Endodermal cell (in vitro differentiated cells): ENCODE measurements around the gene OTOP3. TPM values are rescaled to one million over a fixed set of nuclear protein-coding genes. Genes with fewer than 3 reads are reported as not detected.
A peak's percentile ranks its signal among the peaks of the same experiment; 100 is the strongest.

Source experiments
- DNase-seq: peaks from one replicate; pipeline ENCODE4 v3.0.0-alpha.2; 2017
- H3K27ac ChIP-seq: 2 replicates; pipeline ENCODE4 v1.5.1; 2013; ENCODE audit warnings: mild to moderate bottlenecking, low read depth, low read length, moderate library complexity
- H3K27me3 ChIP-seq: 2 replicates; pipeline ENCODE4 v1.6.1; 2013; ENCODE audit warnings: mild to moderate bottlenecking, low read length, moderate library complexity; ENCODE audit not compliant: insufficient read depth, control insufficient read depth, poor library complexity, severe bottlenecking
- H3K36me3 ChIP-seq: 2 replicates; pipeline ENCODE4 v1.7.0; 2013; ENCODE audit warnings: mild to moderate bottlenecking, low read length, moderate library complexity; ENCODE audit not compliant: control insufficient read depth, insufficient read depth
- H3K4me1 ChIP-seq: one replicate; pipeline ENCODE4 v1.7.0; 2013; ENCODE audit warnings: low read length; ENCODE audit not compliant: control insufficient read depth, insufficient read depth
- H3K4me3 ChIP-seq: 2 replicates; pipeline ENCODE4 v1.5.1; 2013; ENCODE audit warnings: mild to moderate bottlenecking, low read length, moderate library complexity
- H3K9ac ChIP-seq: 2 replicates; pipeline ENCODE4 v1.6.1; 2013; ENCODE audit warnings: mild to moderate bottlenecking, low read length, moderate library complexity; ENCODE audit not compliant: poor library complexity, severe bottlenecking; ENCODE audit errors: extremely low read depth
- H3K9me3 ChIP-seq: 2 replicates; pipeline ENCODE4 v1.6.1; 2013; ENCODE audit warnings: mild to moderate bottlenecking, low read length, moderate library complexity; ENCODE audit not compliant: control insufficient read depth
- H3K27ac Mint-ChIP-seq: 2 replicates; pipeline ENCODE4 v1.8.0; 2020; ENCODE audit warnings: mixed read lengths
- H3K27me3 Mint-ChIP-seq: 2 replicates; pipeline ENCODE4 v1.8.0; 2021; ENCODE audit warnings: mild to moderate bottlenecking, mixed read lengths; ENCODE audit not compliant: insufficient read depth
- H3K36me3 Mint-ChIP-seq: 2 replicates; pipeline ENCODE4 v1.8.0; 2020; ENCODE audit warnings: low read depth, mixed read lengths
- H3K4me1 Mint-ChIP-seq: 2 replicates; pipeline ENCODE4 v1.8.0; 2020; ENCODE audit warnings: mixed read lengths
- H3K4me3 Mint-ChIP-seq: 2 replicates; pipeline ENCODE4 v1.8.0; 2020; ENCODE audit warnings: mild to moderate bottlenecking, moderate library complexity, mixed read lengths
- H3K9me3 Mint-ChIP-seq: 2 replicates; pipeline ENCODE4 v1.8.0; 2020; ENCODE audit warnings: mild to moderate bottlenecking, mixed read lengths
- WGBS, 2 experiments: methylation state at CpG; one replicate each; pipeline versions ENCODE4 v1.1.5 to v1.1.7; 2013; ENCODE audit warnings: missing lambda C conversion rate in 2 of 2, mixed read lengths in 1 of 2; ENCODE audit not compliant: insufficient coverage in 1 of 2, insufficient read length in 1 of 2; 5-methylcytosine and 5-hydroxymethylcytosine counted together
- total RNA-seq, 2 donors: library from RNA; stranded (reverse); fragmentation: NEBNext Ultra II Directional in 1 of 2; extraction: Animal tissue kit (Norgen Biotek cat#: 25700) in 1 of 2; gene quantifications; 2 replicates in 1 of 2; 3 replicates in 1 of 2; pipeline ENCODE4 v1.2.1, GENCODE V29; 2021
- TF ChIP-seq, protein P1 (sequence below): fragments of 200-600 bp; sonication (generic); conservative IDR thresholded peaks from 2 replicates; pipeline ENCODE4 v1.5.0; 2021; ENCODE audit warnings: antibody characterized with exemption, mild to moderate bottlenecking

Gene OTOP3
- total RNA-seq, 2 donors from 2014 or later: not detected

DNA sequence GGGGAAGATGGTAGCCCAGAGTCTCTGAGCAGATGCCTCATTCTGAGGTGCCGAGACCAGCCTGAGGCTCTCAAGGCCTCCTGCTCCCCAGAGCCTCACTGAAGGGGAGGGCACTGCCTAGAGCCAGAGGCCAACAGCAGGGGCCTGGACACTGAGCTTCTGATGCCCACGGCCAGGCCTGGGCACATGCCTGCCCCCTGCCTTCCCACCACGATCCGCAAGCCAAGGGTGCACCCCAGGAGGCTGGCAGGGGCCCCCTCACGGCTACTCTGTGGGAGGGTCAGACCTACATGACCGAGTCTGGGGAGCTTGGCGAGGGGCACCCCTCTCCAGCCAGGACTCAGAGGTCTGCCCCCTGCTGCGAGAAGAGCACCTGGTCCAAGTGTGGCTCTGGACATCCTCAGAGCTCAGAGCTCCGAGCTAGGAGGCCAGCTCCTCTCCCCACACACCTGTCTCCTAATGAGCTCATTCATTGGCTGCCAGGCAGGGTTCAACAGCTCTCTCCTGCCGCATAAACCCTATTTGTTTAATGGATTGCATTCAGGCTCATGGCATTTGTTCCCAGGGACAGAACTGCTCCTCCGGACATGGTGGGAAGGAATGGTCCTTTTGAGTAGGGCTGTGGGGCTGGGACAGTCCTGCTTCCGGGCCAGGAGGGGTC is 13.9 kb downstream of the OTOP3 start:
- peaks cover 30% of the 10 kb centered on the region for H3K27me3 Mint-ChIP-seq
- Histone ChIP-seq H3K4me1 (no peaks in the 10 kb centered on the region), H3K4me3 (no peak overlapping the region), H3K36me3 (no peaks in the 10 kb centered on the region), H3K9me3 (no peaks in the 10 kb centered on the region), H3K27me3 (peaks cover 20% of the 10 kb centered on the region), H3K9ac (no peak overlapping the region), H3K27ac (no peak overlapping the region)
- no peaks in the 10 kb centered on the region for H3K4me1 Mint-ChIP-seq
- no peak for DNase-seq
- H3K9me3 Mint-ChIP-seq: no peaks in the 10 kb centered on the region
- H3K27ac Mint-ChIP-seq: no peak overlapping the region
- H3K36me3 Mint-ChIP-seq: no peaks in the 10 kb centered on the region
- no peak overlapping the region for H3K4me3 Mint-ChIP-seq
- WGBS, 2 experiments: 72 to 75% methylated on average over 8 to 12 of the region's 12 CpGs
- TF ChIP-seq, protein P1, sequence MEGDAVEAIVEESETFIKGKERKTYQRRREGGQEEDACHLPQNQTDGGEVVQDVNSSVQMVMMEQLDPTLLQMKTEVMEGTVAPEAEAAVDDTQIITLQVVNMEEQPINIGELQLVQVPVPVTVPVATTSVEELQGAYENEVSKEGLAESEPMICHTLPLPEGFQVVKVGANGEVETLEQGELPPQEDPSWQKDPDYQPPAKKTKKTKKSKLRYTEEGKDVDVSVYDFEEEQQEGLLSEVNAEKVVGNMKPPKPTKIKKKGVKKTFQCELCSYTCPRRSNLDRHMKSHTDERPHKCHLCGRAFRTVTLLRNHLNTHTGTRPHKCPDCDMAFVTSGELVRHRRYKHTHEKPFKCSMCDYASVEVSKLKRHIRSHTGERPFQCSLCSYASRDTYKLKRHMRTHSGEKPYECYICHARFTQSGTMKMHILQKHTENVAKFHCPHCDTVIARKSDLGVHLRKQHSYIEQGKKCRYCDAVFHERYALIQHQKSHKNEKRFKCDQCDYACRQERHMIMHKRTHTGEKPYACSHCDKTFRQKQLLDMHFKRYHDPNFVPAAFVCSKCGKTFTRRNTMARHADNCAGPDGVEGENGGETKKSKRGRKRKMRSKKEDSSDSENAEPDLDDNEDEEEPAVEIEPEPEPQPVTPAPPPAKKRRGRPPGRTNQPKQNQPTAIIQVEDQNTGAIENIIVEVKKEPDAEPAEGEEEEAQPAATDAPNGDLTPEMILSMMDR: no peak

DNA sequence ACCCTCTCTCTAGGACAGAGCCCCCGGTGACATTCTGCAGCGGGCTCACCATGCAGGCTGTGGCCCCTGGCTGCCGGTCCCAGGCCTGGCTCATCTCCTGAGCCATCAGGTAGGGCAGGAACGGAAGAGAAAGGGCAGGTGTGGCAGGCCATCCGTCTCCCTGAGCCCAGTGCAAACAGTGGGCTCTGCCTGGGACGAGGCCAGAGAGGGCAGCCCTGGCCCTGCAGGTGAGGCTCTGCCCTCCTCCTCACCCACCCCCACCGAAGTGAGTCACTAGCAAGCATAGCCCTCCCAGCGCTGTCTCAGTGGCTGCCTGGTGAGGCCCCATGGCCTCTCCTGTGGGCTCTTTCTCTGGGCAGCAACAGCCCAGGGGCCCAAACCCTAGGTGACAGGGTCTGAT is 14.5 kb downstream of the OTOP3 start:
- 67 to 71% methylated on average over 4 to 8 of the region's 8 CpGs for WGBS, 2 experiments
- no peak overlapping the region for H3K27ac Mint-ChIP-seq
- no peak overlapping the region for H3K4me3 Mint-ChIP-seq

DNA sequence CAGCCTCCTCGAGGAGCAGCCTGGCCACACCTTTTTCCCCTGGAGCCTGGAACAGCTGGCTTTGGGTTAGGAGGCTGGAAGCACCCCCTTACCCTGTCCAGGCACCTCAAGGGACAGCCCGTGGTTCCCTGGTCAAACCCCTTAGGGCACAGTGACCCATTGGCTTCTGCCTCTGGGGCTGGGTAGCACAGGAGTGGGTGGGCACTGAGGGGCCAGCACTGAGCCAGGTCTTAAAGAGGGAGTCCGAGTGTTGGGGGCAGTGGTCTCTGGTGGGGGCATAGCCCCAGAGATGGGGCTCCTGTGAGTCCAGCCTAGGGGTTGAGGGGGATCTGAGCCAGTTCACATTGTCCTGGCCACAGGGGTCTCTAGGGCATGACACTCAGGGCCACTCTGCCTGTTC is 15.4 kb downstream of the OTOP3 start:
- Histone ChIP-seq H3K4me3 (no peak overlapping the region), H3K27ac (no peak overlapping the region), H3K27me3 (peaks cover 9% of the 10 kb centered on the region), H3K4me1 (no peaks in the 10 kb centered on the region), H3K9me3 (no peaks in the 10 kb centered on the region), H3K9ac (no peak overlapping the region), H3K36me3 (no peaks in the 10 kb centered on the region)
- TF ChIP-seq, protein P1: no peak
- no peaks in the 10 kb centered on the region for H3K9me3 Mint-ChIP-seq
- DNase-seq: no peak
- WGBS, 2 experiments: 86% methylated on average over 3 of the region's 3 CpGs; no CpG with 5 or more reads in 1 of the 2 experiments
- no peaks in the 10 kb centered on the region for H3K36me3 Mint-ChIP-seq
- H3K4me1 Mint-ChIP-seq: no peaks in the 10 kb centered on the region
- no peak overlapping the region for H3K27ac Mint-ChIP-seq
- H3K4me3 Mint-ChIP-seq: no peak overlapping the region
- peaks cover 28% of the 10 kb centered on the region for H3K27me3 Mint-ChIP-seq

More for the DNA sequence above, 14.5 kb downstream of the OTOP3 start:
- H3K9me3 Mint-ChIP-seq: no peaks in the 10 kb centered on the region
- TF ChIP-seq, protein P1: no peak
- no peaks in the 10 kb centered on the region for H3K36me3 ChIP-seq
- peak; percentile 69 for DNase-seq
- H3K4me3 ChIP-seq: no peak overlapping the region
- peaks cover 31% of the 10 kb centered on the region for H3K27me3 Mint-ChIP-seq
- H3K36me3 Mint-ChIP-seq: no peaks in the 10 kb centered on the region
- H3K9ac ChIP-seq: no peak overlapping the region
- H3K27me3 ChIP-seq: peaks cover 14% of the 10 kb centered on the region
- H3K27ac ChIP-seq: no peak overlapping the region
- no peaks in the 10 kb centered on the region for H3K4me1 ChIP-seq
- H3K4me1 Mint-ChIP-seq: no peaks in the 10 kb centered on the region
- H3K9me3 ChIP-seq: no peaks in the 10 kb centered on the region
